Type B pancreatic cell (in vitro differentiated cells): ENCODE data around the gene SCN1A. TPM values are rescaled to one million over a fixed set of nuclear protein-coding genes. Genes with fewer than 3 reads are reported as not detected.

Experiments
- DNase-seq: peaks from one replicate; pipeline ENCODE4 v3.0.0; 2021; ENCODE audit warnings: mixed read lengths; ENCODE audit not compliant: unreplicated experiment; ENCODE audit errors: extremely low spot score
- H3K27ac Mint-ChIP-seq: 2 replicates; pipeline ENCODE4 v1.8.0; 2021; ENCODE audit warnings: mild to moderate bottlenecking, mixed read lengths
- H3K27me3 Mint-ChIP-seq: 2 replicates; pipeline ENCODE4 v1.8.0; 2021; ENCODE audit warnings: mixed read lengths
- H3K36me3 Mint-ChIP-seq: 2 replicates; pipeline ENCODE4 v1.8.0; 2021; ENCODE audit warnings: mixed read lengths
- H3K4me1 Mint-ChIP-seq: one replicate; pipeline ENCODE4 v1.8.0; 2021; ENCODE audit warnings: mixed read lengths; ENCODE audit not compliant: unreplicated experiment
- H3K4me3 Mint-ChIP-seq: 2 replicates; pipeline ENCODE4 v1.8.0; 2021; ENCODE audit warnings: mild to moderate bottlenecking, mixed read lengths
- H3K9me3 Mint-ChIP-seq: 2 replicates; pipeline ENCODE4 v1.8.0; 2021; ENCODE audit warnings: mixed read lengths
- total RNA-seq: library from RNA; stranded (reverse); gene quantifications from 2 replicates; pipeline ENCODE4 v1.2.1, GENCODE V29; 2021; ENCODE audit warnings: low replicate concordance
- TF ChIP-seq, protein P1 (sequence below): fragments of 200-600 bp; sonication (generic); conservative IDR thresholded peaks from 2 replicates; pipeline ENCODE4 v1.5.0; 2021; ENCODE audit warnings: antibody characterized with exemption, mild to moderate bottlenecking

Gene SCN1A
- total RNA-seq, 1 donor from 2014 or later: 2.6 TPM

DNA sequence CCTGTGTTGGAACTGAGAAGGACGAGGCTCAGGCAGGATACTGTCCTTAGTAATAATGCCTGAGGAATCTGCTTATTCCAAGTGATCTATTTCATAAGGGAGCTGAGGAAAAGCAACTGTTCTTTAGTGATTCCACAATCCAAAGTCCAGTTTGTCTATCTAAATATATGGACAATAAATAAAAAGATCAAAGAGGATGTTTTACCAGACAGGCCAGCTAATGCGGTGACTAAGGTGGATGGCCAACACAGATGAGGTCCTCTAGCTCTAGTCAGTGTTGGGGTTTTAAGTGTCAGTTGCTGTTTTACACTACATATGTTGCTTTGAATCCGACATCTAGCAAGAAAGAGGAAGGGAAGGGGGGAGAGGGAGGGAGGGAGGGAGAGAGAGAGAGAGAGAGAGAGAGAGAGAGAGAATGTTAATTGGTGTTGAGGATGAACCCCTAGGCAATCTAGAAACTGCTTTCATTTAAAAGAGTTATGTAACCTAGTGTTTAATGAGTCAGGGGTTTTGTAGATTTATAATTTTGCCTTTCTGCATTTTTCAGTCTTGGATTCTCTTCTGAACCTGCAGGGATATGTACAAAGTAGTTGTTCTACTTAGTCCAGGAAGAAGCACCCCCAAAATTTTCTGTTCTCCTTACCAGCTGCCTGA is 27.0 kb upstream of the SCN1A start:
- Mint-ChIP-seq H3K36me3 (no peaks in the 10 kb centered on the region), H3K27ac (peak overlapping the region; percentile 22), H3K4me1 (no peaks in the 10 kb centered on the region), H3K27me3 (peaks cover 3% of the 10 kb centered on the region), H3K4me3 (no peak overlapping the region), H3K9me3 (no peaks in the 10 kb centered on the region)
- TF ChIP-seq, protein P1, sequence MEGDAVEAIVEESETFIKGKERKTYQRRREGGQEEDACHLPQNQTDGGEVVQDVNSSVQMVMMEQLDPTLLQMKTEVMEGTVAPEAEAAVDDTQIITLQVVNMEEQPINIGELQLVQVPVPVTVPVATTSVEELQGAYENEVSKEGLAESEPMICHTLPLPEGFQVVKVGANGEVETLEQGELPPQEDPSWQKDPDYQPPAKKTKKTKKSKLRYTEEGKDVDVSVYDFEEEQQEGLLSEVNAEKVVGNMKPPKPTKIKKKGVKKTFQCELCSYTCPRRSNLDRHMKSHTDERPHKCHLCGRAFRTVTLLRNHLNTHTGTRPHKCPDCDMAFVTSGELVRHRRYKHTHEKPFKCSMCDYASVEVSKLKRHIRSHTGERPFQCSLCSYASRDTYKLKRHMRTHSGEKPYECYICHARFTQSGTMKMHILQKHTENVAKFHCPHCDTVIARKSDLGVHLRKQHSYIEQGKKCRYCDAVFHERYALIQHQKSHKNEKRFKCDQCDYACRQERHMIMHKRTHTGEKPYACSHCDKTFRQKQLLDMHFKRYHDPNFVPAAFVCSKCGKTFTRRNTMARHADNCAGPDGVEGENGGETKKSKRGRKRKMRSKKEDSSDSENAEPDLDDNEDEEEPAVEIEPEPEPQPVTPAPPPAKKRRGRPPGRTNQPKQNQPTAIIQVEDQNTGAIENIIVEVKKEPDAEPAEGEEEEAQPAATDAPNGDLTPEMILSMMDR: no peak
- no peak for DNase-seq

DNA sequence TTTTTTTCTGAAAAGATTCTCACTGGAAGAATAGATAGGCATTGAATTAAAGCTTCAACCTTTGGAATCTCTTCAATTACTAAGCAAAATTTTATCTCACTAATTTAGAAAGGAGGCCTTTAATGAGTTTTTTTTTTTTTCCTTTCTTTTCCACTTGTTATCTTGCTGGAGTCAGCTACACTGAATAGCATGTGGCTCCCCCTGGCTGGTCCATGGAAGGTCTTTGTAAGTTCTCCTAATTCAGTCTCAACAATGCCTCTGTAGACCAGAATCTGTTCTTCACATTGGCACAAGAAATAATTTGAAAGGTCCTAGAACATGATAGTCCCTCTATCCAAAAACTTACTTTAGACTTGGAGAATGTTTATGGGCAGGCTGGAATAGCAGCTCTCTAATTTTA is 24.2 kb upstream of the SCN1A start:
- no peak overlapping the region for H3K4me3 Mint-ChIP-seq
- no peak overlapping the region for H3K27ac Mint-ChIP-seq
- no peak for DNase-seq
- no peaks in the 10 kb centered on the region for H3K4me1 Mint-ChIP-seq
- peaks cover 3% of the 10 kb centered on the region for H3K27me3 Mint-ChIP-seq
- TF ChIP-seq, protein P1: no peak
- no peaks in the 10 kb centered on the region for H3K36me3 Mint-ChIP-seq
- H3K9me3 Mint-ChIP-seq: no peaks in the 10 kb centered on the region

DNA sequence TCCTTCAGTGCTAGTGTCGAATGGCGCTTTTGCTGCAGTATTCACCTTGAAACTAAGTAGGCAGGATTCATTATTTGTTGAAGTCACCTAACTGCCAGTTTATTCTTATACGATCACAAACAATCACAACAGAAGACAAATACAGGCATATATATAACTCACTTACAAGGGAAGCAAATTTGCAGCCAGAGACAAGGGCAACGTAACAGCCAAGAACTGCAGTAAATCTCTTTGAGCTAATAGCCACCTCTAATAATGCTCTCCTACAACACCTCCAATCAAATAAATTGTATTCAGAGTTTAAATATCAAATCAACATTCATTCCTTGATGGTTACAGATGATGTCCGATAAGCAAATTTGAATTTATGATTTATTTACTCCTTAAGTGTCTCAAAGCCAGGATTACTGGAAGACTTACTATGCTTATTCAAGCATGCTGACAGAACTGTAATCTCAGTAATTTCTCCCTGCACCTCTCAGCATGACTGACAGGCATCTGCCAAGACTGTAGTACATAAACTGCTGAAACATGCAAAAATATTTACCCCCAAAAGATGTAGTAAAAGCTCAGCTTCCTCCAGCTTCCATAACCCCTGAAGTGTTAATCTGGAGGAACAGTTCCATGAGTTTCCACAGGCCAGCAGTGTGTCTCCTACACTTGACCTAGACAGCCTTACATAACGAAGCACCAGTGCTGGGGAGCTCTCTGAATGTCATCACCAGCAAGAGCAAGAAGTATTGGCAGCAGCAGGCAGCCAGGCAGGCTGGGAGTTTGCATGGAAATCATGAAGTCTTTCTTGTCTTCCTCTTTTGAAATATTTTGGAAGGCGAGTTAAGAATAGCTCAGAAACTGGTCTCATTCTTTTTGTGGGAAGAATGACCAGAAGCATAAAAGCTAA is 20.9 kb upstream of the SCN1A start:
- TF ChIP-seq, protein P1: no peak
- no peaks in the 10 kb centered on the region for H3K36me3 Mint-ChIP-seq
- H3K4me3 Mint-ChIP-seq: no peak overlapping the region
- H3K27ac Mint-ChIP-seq: no peak overlapping the region
- no peak for DNase-seq
- no peaks in the 10 kb centered on the region for H3K27me3 Mint-ChIP-seq
- H3K9me3 Mint-ChIP-seq: no peaks in the 10 kb centered on the region
- no peaks in the 10 kb centered on the region for H3K4me1 Mint-ChIP-seq

DNA sequence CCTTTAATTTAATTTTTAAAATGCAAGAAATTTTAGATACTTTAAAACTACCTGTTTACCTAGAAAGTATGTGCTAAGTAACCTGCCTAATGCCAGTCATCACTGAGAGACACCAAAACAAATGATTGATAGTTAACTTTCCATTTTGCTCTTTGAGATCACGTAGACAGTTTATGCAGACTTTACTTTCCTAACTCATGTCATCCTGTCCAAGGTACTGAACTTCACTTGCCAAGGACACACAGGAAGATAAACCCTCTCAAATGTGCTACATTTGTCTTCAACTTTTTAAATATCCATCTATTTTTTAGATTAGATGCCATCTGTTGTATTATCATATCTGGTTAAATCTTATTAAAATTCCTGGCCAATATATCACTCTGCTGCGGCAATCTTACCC is 20.1 kb upstream of the SCN1A start:
- no peak overlapping the region for H3K27ac Mint-ChIP-seq
- H3K36me3 Mint-ChIP-seq: no peaks in the 10 kb centered on the region
- TF ChIP-seq, protein P1: no peak
- DNase-seq: no peak
- no peak overlapping the region for H3K4me3 Mint-ChIP-seq
- no peaks in the 10 kb centered on the region for H3K9me3 Mint-ChIP-seq
- no peaks in the 10 kb centered on the region for H3K4me1 Mint-ChIP-seq
- H3K27me3 Mint-ChIP-seq: no peaks in the 10 kb centered on the region

DNA sequence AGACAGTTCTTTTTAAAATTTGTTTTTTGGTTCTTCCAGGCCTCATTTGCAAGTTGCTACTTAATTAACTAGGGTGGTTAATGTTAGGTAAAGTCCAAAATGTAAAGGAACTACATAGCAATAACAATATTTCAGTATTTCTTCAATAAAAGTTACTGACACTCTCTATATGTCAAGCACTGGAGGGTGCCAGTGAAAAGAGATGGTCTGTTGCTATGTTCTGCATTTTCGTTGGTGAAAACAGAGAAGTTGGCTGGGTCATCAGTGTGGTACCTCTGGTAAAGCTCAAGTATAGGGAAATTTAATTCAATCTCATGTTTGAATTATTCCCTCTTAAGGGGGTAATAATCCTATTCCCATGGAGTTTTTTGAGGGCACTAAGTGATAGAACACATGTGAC is 16.3 kb upstream of the SCN1A start:
- Mint-ChIP-seq H3K27ac (no peak overlapping the region), H3K9me3 (peaks cover 4% of the 10 kb centered on the region), H3K4me3 (no peak overlapping the region), H3K27me3 (no peaks in the 10 kb centered on the region), H3K4me1 (no peaks in the 10 kb centered on the region), H3K36me3 (no peaks in the 10 kb centered on the region)
- TF ChIP-seq, protein P1: no peak
- no peak for DNase-seq
